Measurements from ENCODE around the gene DNAH2. TPM values are rescaled to one million over a fixed set of nuclear protein-coding genes. Genes with fewer than 3 reads are reported as not detected.

DNAH2 gene
- total RNA-seq, 2 experiments from 2014 or later = not detected

GRCh38 chr17:7686222-7687071 lies 31.1 kb upstream of the DNAH2 start:
- intact Hi-C loops (cut with micrococcal nuclease) = loop anchor here (5.0 kb wide), 2 partner anchors 54 to 104 kb away; partner anchors contain the start of genes MPDU1 and SHBG
- peak; percentile 86 for DNase-seq
- Mint-ChIP-seq H3K36me3 (ENCODE audit: low read depth) (peaks cover 46% of the 10 kb centered on the region), H3K4me1 (ENCODE audit: low read depth) (peaks cover 33% of the 10 kb centered on the region), H3K27me3 (no peaks in the 10 kb centered on the region), H3K9me3 (no peaks in the 10 kb centered on the region), H3K4me3 (peak overlapping the region; percentile 92), H3K27ac (peak overlapping the region; percentile 99)
- no peak for TF ChIP-seq CTCF (IDR thresholded peaks at IDR 0.05)
- ChIA-PET POLR2A (interaction anchor here (0.5 to 6.3 kb wide), 63 partner anchors 12 to 1272 kb away, joined by 3 to 78 read pairs (median 5); partner anchors contain the start of genes ACAP1, ALOXE3, ATP1B2 and CD68), CTCF (interaction anchor here (0.7 to 5.2 kb wide), 25 partner anchors 13 to 641 kb away, joined by 3 to 63 read pairs (median 6); partner anchors contain the start of genes ACAP1, ATP1B2, CD68 and EFNB3)
- ATAC-seq = peak; percentile 52

GRCh38 chr17:7687072-7687907 lies 30.3 kb upstream of the DNAH2 start, which contains the start of gene TP53:
Gene TP53 (minus strand): TSS chr17:7687490. CDS start chr17:7676594, 10,896 bp downstream.
- CTCF ChIA-PET = interaction anchor here (0.6 to 5.2 kb wide), 49 partner anchors 10 to 642 kb away, joined by 3 to 63 read pairs (median 5); partner anchors contain the start of genes ACAP1, ATP1B2, CD68 and EFNB3
- ATAC-seq (peak; percentile 58), DNase-seq (peak; percentile 95)
- Mint-ChIP-seq H3K27me3 (no peaks in the 10 kb centered on the region), H3K36me3 (ENCODE audit: low read depth) (peaks cover 50% of the 10 kb centered on the region), H3K9me3 (no peaks in the 10 kb centered on the region), H3K4me3 (peak within 1 kb of the TSS; percentile 92), H3K27ac (peak within 1 kb of the TSS; percentile 99), H3K4me1 (ENCODE audit: low read depth) (peaks cover 33% of the 10 kb centered on the region)
- TF ChIP-seq CTCF (IDR thresholded peaks at IDR 0.05) = no peak
- POLR2A ChIA-PET = interaction anchor here (0.5 to 6.3 kb wide), 68 partner anchors 13 to 1272 kb away, joined by 3 to 78 read pairs (median 4); partner anchors contain the start of genes ACAP1, ALOXE3, ATP1B2 and CD68
- intact Hi-C loops (cut with micrococcal nuclease) = loop anchor here (5.0 kb wide), 2 partner anchors 55 to 105 kb away; partner anchors contain the start of genes MPDU1 and SHBG

- Mint-ChIP-seq H3K9me3 (no peaks in the 10 kb centered on the region), H3K4me3 (peak within 1 kb of the TSS; percentile 92), H3K27me3 (no peaks in the 10 kb centered on the region), H3K4me1 (ENCODE audit: low read depth) (peaks cover 29% of the 10 kb centered on the region), H3K27ac (peak within 1 kb of the TSS; percentile 99), H3K36me3 (ENCODE audit: low read depth) (peaks cover 50% of the 10 kb centered on the region)
- peak; percentile 100 for TF ChIP-seq CTCF (IDR thresholded peaks at IDR 0.05)
- CTCF ChIA-PET = interaction anchor here (0.6 to 5.2 kb wide), 49 partner anchors 11 to 374 kb away, joined by 3 to 63 read pairs (median 5); partner anchors contain the start of genes ACAP1, ATP1B2, CD68 and EFNB3
- intact Hi-C loops (cut with micrococcal nuclease) = loop anchor here (5.0 kb wide), 2 partner anchors 56 to 106 kb away; partner anchors contain the start of genes MPDU1 and SHBG
- peak; percentile 81 for ATAC-seq
- DNase-seq = peak; percentile 98
- POLR2A ChIA-PET = interaction anchor here (0.7 to 6.3 kb wide), 55 partner anchors 14 to 450 kb away, joined by 3 to 78 read pairs (median 5); partner anchors contain the start of genes ALOXE3, ATP1B2, CD68 and CYB5D1
These were observed 29.4 kb upstream of the DNAH2 start, which contains the start of gene WRAP53 for GRCh38 chr17:7687908-7688807. Gene WRAP53 (plus strand): TSS chr17:7688477. CDS start chr17:7688649, 172 bp downstream.
